Neural cell (in vitro differentiated cells): ENCODE results near the gene PRTN3.

Experiments
- CTCF ChIP-seq: fragments of 450-650 bp; IDR thresholded peaks from 2 replicates; pipeline ENCODE4 v1.5.1; 2014; ENCODE audit warnings: antibody characterized with exemption, mild to moderate bottlenecking, moderate library complexity; ENCODE audit not compliant: poor library complexity, severe bottlenecking
- EP300 ChIP-seq: fragments of 450-650 bp; conservative IDR thresholded peaks from 2 replicates; pipeline ENCODE4 v1.6.1; 2014; ENCODE audit warnings: antibody characterized with exemption, mild to moderate bottlenecking, moderate library complexity; ENCODE audit not compliant: poor library complexity, severe bottlenecking
- EZH2 ChIP-seq: fragments of 200-600, 300-800 bp; shearing (Covaris generic), sonication (generic); IDR thresholded peaks from 2 replicates; pipeline ENCODE4 v1.6.1; 2014; ENCODE audit warnings: antibody characterized with exemption, low read length, borderline replicate concordance, mild to moderate bottlenecking; ENCODE audit not compliant: insufficient read depth, poor library complexity, severe bottlenecking
- MXI1 ChIP-seq: fragments of 450-650 bp; conservative IDR thresholded peaks from 2 replicates; pipeline ENCODE4 v1.6.1; 2014; ENCODE audit warnings: antibody characterized with exemption, mild to moderate bottlenecking; ENCODE audit not compliant: poor library complexity, severe bottlenecking
- POLR2AphosphoS5 ChIP-seq: IDR thresholded peaks from 2 replicates; pipeline ENCODE4 v1.6.1; 2012
- RAD21 ChIP-seq: fragments of 450-650 bp; conservative IDR thresholded peaks from 2 replicates; pipeline ENCODE4 v1.6.1; 2014; ENCODE audit warnings: antibody characterized with exemption, mild to moderate bottlenecking, moderate library complexity
- REST ChIP-seq: IDR thresholded peaks from 2 replicates; pipeline ENCODE4 v1.6.1; 2012; ENCODE audit warnings: borderline replicate concordance
- SMC3 ChIP-seq: fragments of 450-650 bp; conservative IDR thresholded peaks from 2 replicates; pipeline ENCODE4 v1.6.1; 2014; ENCODE audit warnings: antibody characterized with exemption, mild to moderate bottlenecking, moderate library complexity; ENCODE audit not compliant: poor library complexity
- TAF1 ChIP-seq: IDR thresholded peaks from 2 replicates; pipeline ENCODE4 v1.6.1; 2012; ENCODE audit warnings: low read depth

- TF ChIP-seq CTCF (no peak), MXI1 (no peak), EZH2 (no peak), SMC3 (no peak), POLR2AphosphoS5 (no peak), REST (no peak), RAD21 (no peak), EP300 (no peak), TAF1 (no peak)
These were observed 27.2 kb downstream of the PRTN3 start for GRCh38 chr19:867855-868457.
